ENCODE results near the gene ARHGAP33. TPM values are rescaled to one million over a fixed set of nuclear protein-coding genes. Genes with fewer than 3 reads are reported as not detected.

ARHGAP33 gene
- total RNA-seq, 1 donor from 2014 or later: 46.3 TPM

GRCh38 chr19:35813043-35813890 is 37.9 kb downstream of the ARHGAP33 start:
- Mint-ChIP-seq H3K36me3 (ENCODE audit: insufficient read depth) (no peaks in the 10 kb centered on the region), H3K27me3 (peaks cover 17% of the 10 kb centered on the region), H3K4me3 (ENCODE audit: low read depth) (no peak overlapping the region), H3K27ac (no peak overlapping the region), H3K9me3 (ENCODE audit: low read depth) (no peaks in the 10 kb centered on the region), H3K4me1 (ENCODE audit: low read depth) (peaks cover 2% of the 10 kb centered on the region)
- no peak for TF ChIP-seq CTCF (IDR thresholded peaks at IDR 0.05; ENCODE audit: unreplicated experiment)
- DNase-seq (ENCODE audit: low spot score, unreplicated experiment): no peak

DNA sequence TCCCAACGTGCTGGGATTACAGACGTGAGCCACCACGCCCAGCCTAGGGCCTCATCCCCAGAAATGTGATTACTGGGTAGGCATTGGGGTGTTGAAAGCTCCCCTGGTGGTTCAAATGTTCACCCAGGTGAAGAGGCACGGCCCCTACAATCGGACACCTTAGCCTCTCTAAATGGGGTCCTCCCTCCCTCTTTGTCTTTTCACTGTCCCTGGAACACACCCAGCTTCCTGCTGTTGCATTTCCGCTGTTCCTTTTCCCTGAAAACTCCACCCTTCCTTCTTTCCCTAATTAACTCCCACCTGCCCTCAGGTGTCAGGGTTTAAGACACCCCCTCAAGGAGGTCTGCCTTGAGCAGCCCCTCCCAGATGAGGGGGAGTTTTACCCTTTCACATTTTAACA is 40.9 kb downstream of the ARHGAP33 start:
- Mint-ChIP-seq H3K4me3 (ENCODE audit: low read depth) (no peak overlapping the region), H3K9me3 (ENCODE audit: low read depth) (no peaks in the 10 kb centered on the region), H3K27ac (no peak overlapping the region), H3K4me1 (ENCODE audit: low read depth) (peaks cover 5% of the 10 kb centered on the region), H3K27me3 (peaks cover 11% of the 10 kb centered on the region), H3K36me3 (ENCODE audit: insufficient read depth) (no peaks in the 10 kb centered on the region)
- no peak for TF ChIP-seq CTCF (IDR thresholded peaks at IDR 0.05; ENCODE audit: unreplicated experiment)
- no peak for DNase-seq (ENCODE audit: low spot score, unreplicated experiment)

DNA sequence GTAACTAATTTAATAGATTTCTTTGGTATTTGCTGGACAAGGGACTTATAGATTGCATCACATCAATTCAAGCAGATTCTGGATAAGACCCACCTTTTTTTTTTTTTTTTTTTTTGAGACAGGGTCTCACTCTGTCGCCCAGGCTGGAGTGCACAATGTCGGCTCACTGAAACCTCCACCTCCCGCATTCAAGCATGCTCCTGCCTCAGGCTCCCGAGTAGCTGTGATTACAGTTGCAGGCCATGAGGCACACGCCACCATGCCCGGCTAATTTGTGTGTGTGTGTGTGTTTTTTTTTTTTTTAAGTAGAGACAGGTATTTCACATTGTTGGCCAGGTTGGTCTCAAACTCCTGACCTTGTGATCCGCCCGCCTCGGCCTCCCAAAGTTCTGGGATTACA is 41.5 kb downstream of the ARHGAP33 start:
- Mint-ChIP-seq H3K9me3 (ENCODE audit: low read depth) (no peaks in the 10 kb centered on the region), H3K36me3 (ENCODE audit: insufficient read depth) (no peaks in the 10 kb centered on the region), H3K4me1 (ENCODE audit: low read depth) (peaks cover 5% of the 10 kb centered on the region), H3K27ac (no peak overlapping the region), H3K27me3 (peaks cover 11% of the 10 kb centered on the region), H3K4me3 (ENCODE audit: low read depth) (no peak overlapping the region)
- no peak for DNase-seq (ENCODE audit: low spot score, unreplicated experiment)
- TF ChIP-seq CTCF (IDR thresholded peaks at IDR 0.05; ENCODE audit: unreplicated experiment): no peak

DNA sequence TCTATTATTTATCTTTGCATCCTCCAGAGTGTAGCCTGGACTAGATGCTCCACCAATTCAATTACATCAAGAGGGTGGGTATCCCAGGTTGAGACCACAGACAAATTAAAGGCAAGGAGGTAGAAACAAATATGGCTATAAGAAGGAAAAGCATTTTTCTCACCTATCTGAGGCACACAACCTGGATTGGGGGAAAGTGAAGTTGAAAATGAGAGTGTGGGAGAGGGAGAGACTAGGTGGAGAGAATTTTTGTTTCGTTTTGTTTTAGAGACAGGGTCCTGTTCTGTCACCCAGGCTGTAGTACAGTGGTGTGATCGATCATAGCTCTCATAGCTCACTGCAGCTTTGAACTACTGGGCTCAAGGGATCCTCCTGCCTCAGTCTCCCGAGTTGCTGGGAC is 43.1 kb downstream of the ARHGAP33 start:
- Mint-ChIP-seq H3K9me3 (ENCODE audit: low read depth) (no peaks in the 10 kb centered on the region), H3K27me3 (peaks cover 17% of the 10 kb centered on the region), H3K4me3 (ENCODE audit: low read depth) (no peak overlapping the region), H3K36me3 (ENCODE audit: insufficient read depth) (no peaks in the 10 kb centered on the region), H3K27ac (no peak overlapping the region), H3K4me1 (ENCODE audit: low read depth) (peaks cover 3% of the 10 kb centered on the region)
- no peak for TF ChIP-seq CTCF (IDR thresholded peaks at IDR 0.05; ENCODE audit: unreplicated experiment)
- DNase-seq (ENCODE audit: low spot score, unreplicated experiment): no peak

GRCh38 chr19:35822579-35822978 is 47.2 kb downstream of the ARHGAP33 start:
- H3K27me3 Mint-ChIP-seq: peaks cover 28% of the 10 kb centered on the region
- no peak overlapping the region for H3K4me3 Mint-ChIP-seq (ENCODE audit: low read depth)
- H3K4me1 Mint-ChIP-seq (ENCODE audit: low read depth): peaks cover 3% of the 10 kb centered on the region
- H3K9me3 Mint-ChIP-seq (ENCODE audit: low read depth): no peaks in the 10 kb centered on the region
- no peaks in the 10 kb centered on the region for H3K36me3 Mint-ChIP-seq (ENCODE audit: insufficient read depth)
- no peak for DNase-seq (ENCODE audit: low spot score, unreplicated experiment)
- no peak overlapping the region for H3K27ac Mint-ChIP-seq
- TF ChIP-seq CTCF (IDR thresholded peaks at IDR 0.05; ENCODE audit: unreplicated experiment): no peak

Measured in progenitor cell of endocrine pancreas (in vitro differentiated cells).